Measurements from ENCODE around the gene TENM4. TPM values are rescaled to one million over a fixed set of nuclear protein-coding genes. Genes with fewer than 3 reads are reported as not detected.

Gene TENM4
- total and polyA plus RNA-seq, 4 donors: 24.8 to 70.5 (median 38.1) TPM

DNA sequence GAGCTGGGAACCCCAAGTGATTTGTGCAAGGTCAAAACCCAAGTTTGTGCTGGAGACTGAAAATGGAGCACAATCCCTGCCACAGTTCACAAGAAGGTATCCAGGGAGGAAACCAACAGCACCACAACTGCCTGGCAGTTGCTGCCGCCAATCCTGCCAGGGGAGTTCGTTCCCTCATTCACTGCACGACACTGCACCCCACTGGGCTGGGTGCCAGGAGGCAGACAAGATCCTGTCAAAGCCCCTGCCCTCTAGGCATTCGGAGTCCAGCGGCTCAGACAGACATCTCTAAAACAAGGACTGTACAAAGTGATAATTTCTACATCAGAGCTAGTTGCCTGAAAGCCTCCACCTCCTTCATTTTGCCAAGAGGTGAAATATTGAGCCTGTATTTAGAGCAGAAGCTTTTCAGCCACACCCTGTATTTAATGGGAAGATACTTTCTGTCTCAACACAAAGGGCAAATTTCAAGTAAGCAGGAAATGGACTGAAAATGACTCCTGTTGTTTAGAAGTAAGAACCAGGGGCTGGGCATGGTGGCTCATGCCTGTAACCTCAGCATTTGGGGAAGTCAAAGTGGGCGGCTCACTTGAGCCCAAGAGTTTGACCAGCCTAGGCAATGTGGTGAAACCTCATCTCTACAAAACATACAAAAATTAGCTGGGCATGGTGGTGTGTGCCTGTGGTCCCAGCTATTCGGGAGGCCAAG is 588.8 kb downstream of the TENM4 start:
- no peaks in the 10 kb centered on the region for H3K27me3 ChIP-seq (ENCODE audit: control insufficient read depth, insufficient read depth, low read length)
- WGBS (ENCODE audit: insufficient coverage): 41% methylated on average over 5 of the region's 7 CpGs
- H3K9me3 ChIP-seq (ENCODE audit: control insufficient read depth, insufficient read depth, low read length): no peaks in the 10 kb centered on the region
- H3K27ac ChIP-seq (ENCODE audit: low read depth, low read length): no peak overlapping the region
- peaks cover 12% of the 10 kb centered on the region for H3K4me1 ChIP-seq (ENCODE audit: control insufficient read depth, insufficient read depth, low read length)
- peak in 5 of 6 donors; percentile 12 to 66 (median 28) for DNase-seq (ENCODE audit: low read depth in 4 of 6, low spot score in 6 of 6)
- no peak overlapping the region for H3K4me3 ChIP-seq (ENCODE audit: low read depth, low read length)
- H3K36me3 ChIP-seq (ENCODE audit: control insufficient read depth, insufficient read depth, low read length): peaks cover 9% of the 10 kb centered on the region

DNA sequence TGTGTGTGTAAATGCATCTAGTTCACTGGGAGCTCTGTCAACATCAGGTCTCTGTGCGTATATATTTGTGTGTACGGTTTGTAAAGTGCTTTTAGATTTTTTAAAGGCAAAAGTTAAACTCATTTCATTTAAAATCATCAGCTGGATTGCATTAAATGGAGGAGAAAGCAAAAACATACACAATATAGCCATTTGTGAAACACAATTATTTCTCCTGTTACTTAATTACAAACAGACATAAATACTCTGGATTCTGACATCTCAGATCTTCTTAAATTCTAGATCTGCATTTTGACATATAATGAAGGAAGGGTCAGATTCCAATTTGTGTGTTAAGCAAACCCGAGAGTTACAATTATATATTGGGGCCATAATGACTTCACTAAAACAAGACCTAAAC is 590.8 kb downstream of the TENM4 start:
- H3K36me3 ChIP-seq (ENCODE audit: control insufficient read depth, insufficient read depth, low read length): peaks cover 9% of the 10 kb centered on the region
- H3K4me1 ChIP-seq (ENCODE audit: control insufficient read depth, insufficient read depth, low read length): peaks cover 12% of the 10 kb centered on the region
- WGBS (ENCODE audit: insufficient coverage): no CpG with 5 or more reads among the region's 3 CpGs
- H3K27ac ChIP-seq (ENCODE audit: low read depth, low read length): no peak overlapping the region
- no peak for DNase-seq (ENCODE audit: low read depth in 4 of 6, low spot score in 6 of 6)
- no peaks in the 10 kb centered on the region for H3K27me3 ChIP-seq (ENCODE audit: control insufficient read depth, insufficient read depth, low read length)
- H3K4me3 ChIP-seq (ENCODE audit: low read depth, low read length): no peak overlapping the region
- H3K9me3 ChIP-seq (ENCODE audit: control insufficient read depth, insufficient read depth, low read length): no peaks in the 10 kb centered on the region

DNA sequence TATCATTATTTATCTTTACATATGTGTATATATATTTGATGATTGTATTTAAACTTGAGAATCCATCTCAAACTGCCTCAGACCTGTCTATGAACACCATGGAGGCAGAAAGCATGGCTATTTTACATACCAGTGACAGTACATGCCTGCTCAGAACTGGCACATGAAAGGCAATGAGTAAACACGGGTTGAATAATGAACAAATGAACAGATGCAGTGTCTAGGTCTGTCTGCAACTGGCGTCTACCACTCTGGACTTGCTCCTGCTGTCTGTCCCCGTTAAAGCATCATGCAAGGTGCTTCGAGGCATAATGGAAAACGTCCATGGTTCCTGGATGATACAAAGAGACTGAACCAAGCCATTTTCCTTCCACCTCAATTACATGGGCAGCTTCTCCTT is 594.6 kb downstream of the TENM4 start:
- WGBS (ENCODE audit: insufficient coverage): 83% methylated on average over 5 of the region's 5 CpGs
- no peaks in the 10 kb centered on the region for H3K9me3 ChIP-seq (ENCODE audit: control insufficient read depth, insufficient read depth, low read length)
- H3K4me1 ChIP-seq (ENCODE audit: control insufficient read depth, insufficient read depth, low read length): no peaks in the 10 kb centered on the region
- no peaks in the 10 kb centered on the region for H3K27me3 ChIP-seq (ENCODE audit: control insufficient read depth, insufficient read depth, low read length)
- H3K4me3 ChIP-seq (ENCODE audit: low read depth, low read length): no peak overlapping the region
- no peak overlapping the region for H3K27ac ChIP-seq (ENCODE audit: low read depth, low read length)
- H3K36me3 ChIP-seq (ENCODE audit: control insufficient read depth, insufficient read depth, low read length): no peaks in the 10 kb centered on the region
- peak in 1 of 6 donors; percentile 63 for DNase-seq (ENCODE audit: low read depth in 4 of 6, low spot score in 6 of 6)

DNA sequence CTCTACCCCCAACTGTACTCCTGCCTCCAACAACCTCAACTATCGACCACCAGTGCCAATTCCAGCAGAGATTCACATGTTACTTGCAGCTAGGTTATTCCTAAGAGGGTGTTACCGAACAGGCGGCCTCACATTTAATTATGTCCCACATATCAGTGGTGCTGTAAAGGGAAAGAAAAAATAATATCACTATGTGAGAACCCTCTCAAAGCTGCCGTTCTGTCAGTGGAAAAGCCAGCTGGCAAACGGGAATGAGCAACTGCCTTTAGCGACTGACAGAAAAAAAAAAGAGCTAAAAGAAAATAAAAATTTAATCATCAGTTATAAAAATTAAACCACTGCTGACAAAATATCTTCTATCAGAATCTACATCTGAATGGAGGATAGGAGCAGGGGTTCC is 595.3 kb downstream of the TENM4 start:
- Histone ChIP-seq H3K27ac (ENCODE audit: low read depth, low read length) (no peak overlapping the region), H3K9me3 (ENCODE audit: control insufficient read depth, insufficient read depth, low read length) (no peaks in the 10 kb centered on the region), H3K4me1 (ENCODE audit: control insufficient read depth, insufficient read depth, low read length) (no peaks in the 10 kb centered on the region), H3K27me3 (ENCODE audit: control insufficient read depth, insufficient read depth, low read length) (no peaks in the 10 kb centered on the region), H3K4me3 (ENCODE audit: low read depth, low read length) (no peak overlapping the region), H3K36me3 (ENCODE audit: control insufficient read depth, insufficient read depth, low read length) (no peaks in the 10 kb centered on the region)
- DNase-seq (ENCODE audit: low read depth in 4 of 6, low spot score in 6 of 6): peak in 2 of 6 donors; percentile 50 to 82
- no CpG with 5 or more reads among the region's 6 CpGs for WGBS (ENCODE audit: insufficient coverage)

DNA sequence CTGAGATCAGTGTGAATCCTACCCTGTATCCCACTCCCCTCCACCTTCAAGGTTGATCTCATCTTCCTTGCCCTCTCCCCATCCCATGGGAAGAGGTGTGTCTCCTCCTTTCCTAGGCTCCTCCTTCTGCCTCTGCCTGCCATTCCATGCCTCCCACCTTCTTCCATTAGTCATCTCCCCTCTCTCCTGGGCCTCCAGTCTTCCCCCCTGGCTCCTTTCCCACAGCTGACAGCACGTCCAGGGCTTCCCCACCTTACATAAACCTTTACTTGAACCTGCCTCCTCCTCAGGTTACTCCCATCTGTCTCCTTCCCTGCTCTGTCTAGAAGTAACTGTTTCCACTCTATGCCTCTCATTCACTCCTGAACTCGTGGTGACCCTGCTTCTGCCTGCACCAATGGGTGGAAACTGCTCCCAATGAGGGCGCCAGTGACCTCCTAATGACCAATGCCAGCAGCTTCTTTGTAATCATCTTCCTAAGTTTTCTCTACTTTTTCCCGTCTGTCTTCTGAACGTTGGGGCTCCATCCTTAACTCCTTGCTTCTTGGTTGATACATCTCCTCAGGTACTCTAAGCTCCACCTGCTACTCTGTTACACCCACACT is 599.3 kb downstream of the TENM4 start:
- DNase-seq (ENCODE audit: low read depth in 4 of 6, low spot score in 6 of 6): no peak
- no peaks in the 10 kb centered on the region for H3K36me3 ChIP-seq (ENCODE audit: control insufficient read depth, insufficient read depth, low read length)
- no peaks in the 10 kb centered on the region for H3K4me1 ChIP-seq (ENCODE audit: control insufficient read depth, insufficient read depth, low read length)
- H3K27me3 ChIP-seq (ENCODE audit: control insufficient read depth, insufficient read depth, low read length): no peaks in the 10 kb centered on the region
- H3K27ac ChIP-seq (ENCODE audit: low read depth, low read length): no peak overlapping the region
- no peaks in the 10 kb centered on the region for H3K9me3 ChIP-seq (ENCODE audit: control insufficient read depth, insufficient read depth, low read length)
- WGBS (ENCODE audit: insufficient coverage): 69% methylated on average over 5 of the region's 5 CpGs
- no peak overlapping the region for H3K4me3 ChIP-seq (ENCODE audit: low read depth, low read length)

DNA sequence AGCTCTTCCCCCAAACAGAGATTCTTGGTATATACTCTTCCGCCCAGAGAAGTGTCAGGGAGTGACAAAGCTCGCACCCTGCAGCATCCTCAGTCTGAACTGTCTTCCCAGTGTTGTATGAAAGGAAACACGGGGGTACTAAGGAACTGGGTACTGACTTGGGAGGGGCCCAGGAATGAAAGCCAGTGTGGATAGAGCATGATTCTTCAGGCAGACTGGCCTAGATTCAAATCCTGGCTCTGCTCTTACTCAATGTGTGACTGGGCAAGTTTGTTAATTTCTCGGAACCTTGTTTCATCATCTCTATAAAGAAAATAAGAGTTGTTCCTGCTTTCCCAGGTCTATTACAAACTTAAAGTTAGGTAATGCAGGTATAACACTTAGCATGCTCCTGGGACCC is 600.2 kb downstream of the TENM4 start:
- no peak for DNase-seq (ENCODE audit: low read depth in 4 of 6, low spot score in 6 of 6)
- Histone ChIP-seq H3K9me3 (ENCODE audit: control insufficient read depth, insufficient read depth, low read length) (no peaks in the 10 kb centered on the region), H3K27ac (ENCODE audit: low read depth, low read length) (peak overlapping the region; percentile 29), H3K4me3 (ENCODE audit: low read depth, low read length) (no peak overlapping the region), H3K4me1 (ENCODE audit: control insufficient read depth, insufficient read depth, low read length) (no peaks in the 10 kb centered on the region), H3K36me3 (ENCODE audit: control insufficient read depth, insufficient read depth, low read length) (no peaks in the 10 kb centered on the region), H3K27me3 (ENCODE audit: control insufficient read depth, insufficient read depth, low read length) (no peaks in the 10 kb centered on the region)
- whole genome bisulfite sequencing (ENCODE audit: insufficient coverage): 72% methylated on average over 2 of the region's 4 CpGs

DNA sequence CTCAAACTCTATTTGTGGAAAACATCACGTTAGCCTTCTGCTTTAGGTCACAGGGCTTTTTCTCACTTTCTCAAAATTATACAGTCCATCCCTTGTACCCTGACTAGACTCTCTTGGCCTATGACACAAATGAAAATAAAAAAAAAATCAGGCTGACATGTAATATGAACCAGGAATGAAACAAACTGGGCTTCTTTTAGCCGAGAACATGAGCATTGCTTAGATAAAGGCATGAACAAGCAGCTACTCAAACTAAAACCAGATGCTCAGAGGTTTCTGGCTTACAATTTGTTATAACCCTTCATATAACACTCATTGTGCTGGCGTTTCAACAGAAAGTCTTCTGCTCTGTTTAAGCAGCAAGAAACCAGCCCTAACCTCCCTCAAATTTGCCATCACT is 600.6 kb downstream of the TENM4 start:
- Histone ChIP-seq H3K9me3 (ENCODE audit: control insufficient read depth, insufficient read depth, low read length) (no peaks in the 10 kb centered on the region), H3K4me1 (ENCODE audit: control insufficient read depth, insufficient read depth, low read length) (no peaks in the 10 kb centered on the region), H3K36me3 (ENCODE audit: control insufficient read depth, insufficient read depth, low read length) (no peaks in the 10 kb centered on the region), H3K27ac (ENCODE audit: low read depth, low read length) (peak overlapping the region; percentile 29), H3K27me3 (ENCODE audit: control insufficient read depth, insufficient read depth, low read length) (no peaks in the 10 kb centered on the region), H3K4me3 (ENCODE audit: low read depth, low read length) (no peak overlapping the region)
- WGBS (ENCODE audit: insufficient coverage): 65% methylated on average over 2 of the region's 3 CpGs
- no peak for DNase-seq (ENCODE audit: low read depth in 4 of 6, low spot score in 6 of 6)

DNA sequence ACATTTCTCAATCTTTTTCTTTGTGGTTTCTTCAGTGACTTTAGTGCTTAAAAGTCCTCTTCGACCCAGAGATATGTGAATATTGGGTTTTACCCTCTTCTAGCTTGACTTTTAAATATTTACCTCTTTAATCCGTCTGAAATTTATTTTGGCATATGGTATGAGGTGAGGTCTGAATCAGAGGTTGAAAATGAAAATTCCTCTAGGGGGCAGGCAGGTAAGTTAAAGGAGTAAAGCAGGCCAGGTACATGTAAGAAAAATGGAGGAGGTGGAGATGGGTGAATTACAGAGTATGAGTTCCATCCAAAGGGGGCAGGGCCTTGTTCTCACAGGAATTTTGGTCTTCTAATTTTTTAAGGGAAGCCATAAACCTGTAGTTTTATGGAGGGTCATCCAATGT is 602.4 kb downstream of the TENM4 start:
- Histone ChIP-seq H3K27ac (ENCODE audit: low read depth, low read length) (no peak overlapping the region), H3K4me3 (ENCODE audit: low read depth, low read length) (no peak overlapping the region), H3K4me1 (ENCODE audit: control insufficient read depth, insufficient read depth, low read length) (no peaks in the 10 kb centered on the region), H3K27me3 (ENCODE audit: control insufficient read depth, insufficient read depth, low read length) (no peaks in the 10 kb centered on the region), H3K9me3 (ENCODE audit: control insufficient read depth, insufficient read depth, low read length) (no peaks in the 10 kb centered on the region), H3K36me3 (ENCODE audit: control insufficient read depth, insufficient read depth, low read length) (no peaks in the 10 kb centered on the region)
- no CpG with 5 or more reads among the region's 2 CpGs for WGBS (ENCODE audit: insufficient coverage)
- DNase-seq (ENCODE audit: low read depth in 4 of 6, low spot score in 6 of 6): peak in 1 of 6 donors; percentile 48

DNA sequence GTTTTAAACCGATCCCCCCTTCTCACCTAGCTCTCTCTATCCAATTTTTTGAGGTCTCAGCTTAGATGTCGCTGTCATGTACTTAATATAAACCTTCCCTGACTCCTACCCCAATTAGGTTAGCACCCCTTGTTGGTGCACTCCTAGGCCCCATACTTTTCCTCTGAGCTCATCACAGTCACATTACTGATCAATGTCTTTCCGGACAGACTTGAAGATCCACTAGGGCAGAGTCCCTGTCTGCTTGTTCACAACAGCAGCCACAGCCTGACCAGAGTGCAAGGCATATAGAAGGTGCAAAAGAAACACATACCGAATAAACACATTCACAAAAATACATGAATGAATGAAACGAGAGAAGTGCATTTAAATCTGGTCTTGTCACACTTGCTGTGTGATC is 605.2 kb downstream of the TENM4 start:
- H3K36me3 ChIP-seq (ENCODE audit: control insufficient read depth, insufficient read depth, low read length): peaks cover 3% of the 10 kb centered on the region
- DNase-seq (ENCODE audit: low read depth in 4 of 6, low spot score in 6 of 6): no peak
- no peak overlapping the region for H3K4me3 ChIP-seq (ENCODE audit: low read depth, low read length)
- WGBS (ENCODE audit: insufficient coverage): 89% methylated on average over 3 of the region's 5 CpGs
- H3K4me1 ChIP-seq (ENCODE audit: control insufficient read depth, insufficient read depth, low read length): no peaks in the 10 kb centered on the region
- H3K9me3 ChIP-seq (ENCODE audit: control insufficient read depth, insufficient read depth, low read length): no peaks in the 10 kb centered on the region
- H3K27me3 ChIP-seq (ENCODE audit: control insufficient read depth, insufficient read depth, low read length): no peaks in the 10 kb centered on the region
- H3K27ac ChIP-seq (ENCODE audit: low read depth, low read length): no peak overlapping the region

DNA sequence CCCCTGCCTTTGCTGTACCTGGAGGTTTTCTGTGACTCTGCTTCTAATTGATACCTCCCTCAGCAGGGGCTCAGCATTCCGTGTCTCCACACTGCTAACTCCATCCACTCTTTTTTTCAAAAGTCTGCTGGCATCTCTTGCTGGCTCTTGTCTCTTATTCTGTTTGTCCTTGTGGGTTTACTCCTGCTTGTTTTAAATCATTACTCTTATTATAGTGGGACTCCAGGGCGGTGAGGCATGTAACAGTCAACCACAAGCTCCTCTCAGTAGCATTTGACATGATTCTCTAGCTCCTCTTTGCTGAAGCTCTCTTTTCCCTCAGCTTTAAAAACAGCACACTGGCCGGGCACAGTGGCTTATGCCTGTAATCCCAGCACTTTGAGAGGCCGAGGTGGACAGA is 605.9 kb downstream of the TENM4 start:
- no peaks in the 10 kb centered on the region for H3K9me3 ChIP-seq (ENCODE audit: control insufficient read depth, insufficient read depth, low read length)
- 100% methylated on average over 1 of the region's 4 CpGs for WGBS (ENCODE audit: insufficient coverage)
- no peak overlapping the region for H3K4me3 ChIP-seq (ENCODE audit: low read depth, low read length)
- H3K27me3 ChIP-seq (ENCODE audit: control insufficient read depth, insufficient read depth, low read length): no peaks in the 10 kb centered on the region
- no peak overlapping the region for H3K27ac ChIP-seq (ENCODE audit: low read depth, low read length)
- no peak for DNase-seq (ENCODE audit: low read depth in 4 of 6, low spot score in 6 of 6)
- peaks cover 3% of the 10 kb centered on the region for H3K4me1 ChIP-seq (ENCODE audit: control insufficient read depth, insufficient read depth, low read length)
- H3K36me3 ChIP-seq (ENCODE audit: control insufficient read depth, insufficient read depth, low read length): peaks cover 7% of the 10 kb centered on the region
